ENCODE data around the gene PTGR1. TPM values are rescaled to one million over a fixed set of nuclear protein-coding genes. Genes with fewer than 3 reads are reported as not detected.

The PTGR1 gene
- total and polyA plus RNA-seq, 2 donors (not counting 3 experiments of a cell fraction or from before 2014, with no cell fraction given) = 70.3 to 79.1 TPM

DNA sequence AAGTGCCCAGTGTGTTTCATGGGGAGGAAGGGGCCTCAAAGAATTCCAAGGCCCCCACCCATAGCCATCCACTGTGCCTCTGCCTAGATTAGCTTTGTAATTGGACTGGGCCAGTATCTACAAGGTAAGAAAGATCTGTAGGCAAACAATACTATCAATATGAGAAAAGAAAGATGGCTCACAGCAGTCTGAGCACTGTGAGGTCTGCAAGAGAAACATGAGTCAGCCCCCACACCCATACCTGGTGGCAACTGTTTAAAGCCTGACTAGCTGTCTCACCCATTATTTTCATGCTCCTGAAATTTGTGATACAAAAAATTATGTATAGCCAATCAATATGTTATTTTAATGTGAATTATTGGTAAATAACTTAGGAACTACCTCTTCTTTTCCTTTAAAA, 84.5 kb downstream of the PTGR1 start:
- Histone ChIP-seq H3K79me2 (ENCODE audit: control insufficient read depth, insufficient read depth, low read length) (no peaks in the 10 kb centered on the region), H3K4me2 (ENCODE audit: insufficient read depth, low read length) (no peak overlapping the region), H3K4me1 (ENCODE audit: control insufficient read depth, extremely low read depth, insufficient read depth, low read length) (no peaks in the 10 kb centered on the region), H3K4me3 (replicated peaks in 1 of 3; ENCODE audit: insufficient read depth in 1 of 3, low read depth in 1 of 3, low read length in 3 of 3) (no peak overlapping the region), H3K9me3 (replicated peaks; ENCODE audit: control insufficient read depth, insufficient read depth, low read length) (no peaks in the 10 kb centered on the region), H3K9ac (replicated peaks; ENCODE audit: extremely low read depth, insufficient read depth, low read length) (no peak overlapping the region), H3K27ac (ENCODE audit: insufficient read depth, low read depth, low read length) (no peak overlapping the region), H2AFZ (ENCODE audit: low read depth, low read length) (no peak overlapping the region), H3K27me3 (ENCODE audit: control insufficient read depth in 2 of 2, insufficient read depth in 2 of 2, low read length in 2 of 2) (no peaks in the 10 kb centered on the region), H4K20me1 (replicated peaks; ENCODE audit: control insufficient read depth, extremely low read depth, insufficient read depth, low read length) (no peaks in the 10 kb centered on the region), H3K36me3 (ENCODE audit: control insufficient read depth in 2 of 2, extremely low read depth in 1 of 2, insufficient read depth in 2 of 2, low read length in 2 of 2) (no peaks in the 10 kb centered on the region), H3K9me1 (replicated peaks; ENCODE audit: control insufficient read depth, extremely low read depth, insufficient read depth, low read length) (no peaks in the 10 kb centered on the region)
- no TSS peak for BruUV-seq (replicated peaks)
- no peak for FAIRE-seq
- no peak for DNase-seq (ENCODE audit: low read depth, low spot score)
- CTCF ChIA-PET = no interaction called here
- POLR2A ChIA-PET = no interaction called here
- dilution Hi-C loops (cut with MboI; ENCODE audit: extremely low pct_ligation_motif_present, low sequenced_read_pairs) = no loop called here
- no peak for TF ChIP-seq EZH2 (IDR thresholded peaks at IDR 0.05; ENCODE audit: borderline replicate concordance, low read depth, low read length, severe bottlenecking)
- TF ChIP-seq POLR2AphosphoS5 (IDR thresholded peaks at IDR 0.05; ENCODE audit: insufficient read depth, low read depth, low read length) = no peak
- TF ChIP-seq, protein P1, sequence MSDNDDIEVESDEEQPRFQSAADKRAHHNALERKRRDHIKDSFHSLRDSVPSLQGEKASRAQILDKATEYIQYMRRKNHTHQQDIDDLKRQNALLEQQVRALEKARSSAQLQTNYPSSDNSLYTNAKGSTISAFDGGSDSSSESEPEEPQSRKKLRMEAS (IDR thresholded peaks at IDR 0.05; ENCODE audit: insufficient read depth, insufficient read length) = no peak
- TF ChIP-seq FOS (IDR thresholded peaks at IDR 0.05; ENCODE audit: borderline replicate concordance, insufficient read depth, low read length) = no peak
- no peak for TF ChIP-seq GATA2 (IDR thresholded peaks at IDR 0.05; ENCODE audit: insufficient read depth, insufficient read length, low read depth, low read length)
- TF ChIP-seq, protein P2, sequence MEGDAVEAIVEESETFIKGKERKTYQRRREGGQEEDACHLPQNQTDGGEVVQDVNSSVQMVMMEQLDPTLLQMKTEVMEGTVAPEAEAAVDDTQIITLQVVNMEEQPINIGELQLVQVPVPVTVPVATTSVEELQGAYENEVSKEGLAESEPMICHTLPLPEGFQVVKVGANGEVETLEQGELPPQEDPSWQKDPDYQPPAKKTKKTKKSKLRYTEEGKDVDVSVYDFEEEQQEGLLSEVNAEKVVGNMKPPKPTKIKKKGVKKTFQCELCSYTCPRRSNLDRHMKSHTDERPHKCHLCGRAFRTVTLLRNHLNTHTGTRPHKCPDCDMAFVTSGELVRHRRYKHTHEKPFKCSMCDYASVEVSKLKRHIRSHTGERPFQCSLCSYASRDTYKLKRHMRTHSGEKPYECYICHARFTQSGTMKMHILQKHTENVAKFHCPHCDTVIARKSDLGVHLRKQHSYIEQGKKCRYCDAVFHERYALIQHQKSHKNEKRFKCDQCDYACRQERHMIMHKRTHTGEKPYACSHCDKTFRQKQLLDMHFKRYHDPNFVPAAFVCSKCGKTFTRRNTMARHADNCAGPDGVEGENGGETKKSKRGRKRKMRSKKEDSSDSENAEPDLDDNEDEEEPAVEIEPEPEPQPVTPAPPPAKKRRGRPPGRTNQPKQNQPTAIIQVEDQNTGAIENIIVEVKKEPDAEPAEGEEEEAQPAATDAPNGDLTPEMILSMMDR (IDR thresholded peaks at IDR 0.05; ENCODE audit: extremely low read depth in 1 of 2, insufficient read depth in 1 of 2, low read depth in 1 of 2, low read length in 2 of 2) = no peak
- no peak for TF ChIP-seq JUN (IDR thresholded peaks at IDR 0.05; ENCODE audit: borderline replicate concordance, insufficient read depth, insufficient read length, low read depth)
- no peak for TF ChIP-seq POLR2A (IDR thresholded peaks at IDR 0.05; ENCODE audit: low read depth, low read length)
- no peak for TF ChIP-seq MYC (IDR thresholded peaks at IDR 0.05; ENCODE audit: low read depth, low read length)
- intact Hi-C loops (cut with micrococcal nuclease) = no loop called here

Other genes starting within 250 kb of the PTGR1 start
- 72.3 and 89.3 TPM in 2 replicates for gene ECPAS, start 115.3 kb downstream of the PTGR1 start, total RNA-seq
- gene ECPAS, start 115.3 kb downstream of the PTGR1 start, polyA plus RNA-seq = 12.0 and 17.9 TPM in 2 replicates
- 1.8 and 2.0 TPM in 2 replicates for gene ZNF483, start 74.5 kb downstream of the PTGR1 start, total RNA-seq
- gene ZNF483, start 74.5 kb downstream of the PTGR1 start, polyA plus RNA-seq = 0.14 and 0.23 TPM in 2 replicates
- 5.2 and 5.5 TPM in 2 replicates for gene DNAJC25, start 31.7 kb upstream of the PTGR1 start, total RNA-seq
- gene DNAJC25, start 31.7 kb upstream of the PTGR1 start, polyA plus RNA-seq = 1.7 and 2.1 TPM in 2 replicates
- gene GNG10, start 62.0 kb upstream of the PTGR1 start, total RNA-seq = 32.9 and 33.0 TPM in 2 replicates
- 22.3 and 31.9 TPM in 2 replicates for gene GNG10, start 62.0 kb upstream of the PTGR1 start, polyA plus RNA-seq
- gene SHOC1, start 195.3 kb upstream of the PTGR1 start, total RNA-seq = not detected in 2 replicates
- not detected in 2 replicates for gene SHOC1, start 195.3 kb upstream of the PTGR1 start, polyA plus RNA-seq

Measured in endothelial cell of umbilical vein (primary cell).